HG02588 (cell line): Measurements from ENCODE around the gene AHCY.
"Not testable (repeated sequence)": the region's sequence is repeated elsewhere in the genome, so short reads cannot be mapped to it uniquely, and the experiment has no call there.

ENCODE experiments used
- ATAC-seq: cut with Tn5 transposase; IDR thresholded peaks from one replicate; pipeline ENCODE4 v1.9.1; 2021; ENCODE audit warnings: mild to moderate bottlenecking, moderate library complexity; ENCODE audit not compliant: unreplicated experiment

AHCY gene

GRCh38 chr20:34302723-34303533 lies at the start of gene AHCY:
Gene AHCY, minus strand, starts transcription at chr20:34303355. Its CDS starts 85 bp downstream, at chr20:34303270.
- ATAC-seq: peak; percentile 81

DNA sequence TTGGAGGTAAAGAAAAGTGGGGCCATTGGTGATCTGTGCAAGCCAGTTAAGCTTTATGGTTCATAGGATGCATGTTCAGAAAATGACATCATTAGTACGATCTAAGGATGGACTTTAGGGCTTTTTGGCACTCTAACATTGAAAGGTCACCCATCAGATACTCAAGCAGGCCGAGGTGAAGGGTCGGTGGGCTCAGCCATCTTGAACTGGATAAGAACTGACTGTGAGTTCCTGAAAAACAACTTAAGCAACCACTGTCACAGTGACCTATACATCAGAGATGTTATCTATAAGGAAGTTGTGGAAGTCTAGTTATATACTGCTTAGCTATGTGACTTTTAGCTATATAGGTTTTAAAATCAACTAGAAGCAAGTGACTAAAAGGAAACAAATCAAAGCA lies 46.9 kb upstream of the AHCY start:
- ATAC-seq: no peak

DNA sequence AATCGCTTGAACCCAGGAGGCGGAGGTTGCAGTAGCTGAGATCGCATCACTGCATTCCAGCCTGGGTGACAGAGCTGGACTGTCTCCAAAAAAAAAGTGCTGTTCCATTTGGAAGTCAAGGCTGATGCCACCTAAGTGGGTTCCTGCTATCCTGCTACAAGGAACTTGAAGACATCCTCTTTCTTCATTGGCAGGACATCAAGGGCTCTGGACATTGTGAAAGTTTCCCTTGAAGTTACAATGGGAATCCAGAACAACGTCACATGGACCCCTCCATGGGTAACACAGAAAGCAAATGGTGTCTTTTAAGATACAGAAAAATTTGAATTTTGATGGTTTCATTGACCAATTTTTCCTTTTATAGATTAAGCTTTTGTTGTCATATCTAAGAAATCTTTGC lies 44.4 kb upstream of the AHCY start:
- ATAC-seq: no peak

GRCh38 chr20:34346533-34346865 lies 43.3 kb upstream of the AHCY start:
- not testable (repeated sequence) for ATAC-seq

GRCh38 chr20:34345839-34346532 lies 42.8 kb upstream of the AHCY start:
- not testable (repeated sequence) for ATAC-seq

GRCh38 chr20:34345402-34345736 lies 42.2 kb upstream of the AHCY start:
- no peak for ATAC-seq

DNA sequence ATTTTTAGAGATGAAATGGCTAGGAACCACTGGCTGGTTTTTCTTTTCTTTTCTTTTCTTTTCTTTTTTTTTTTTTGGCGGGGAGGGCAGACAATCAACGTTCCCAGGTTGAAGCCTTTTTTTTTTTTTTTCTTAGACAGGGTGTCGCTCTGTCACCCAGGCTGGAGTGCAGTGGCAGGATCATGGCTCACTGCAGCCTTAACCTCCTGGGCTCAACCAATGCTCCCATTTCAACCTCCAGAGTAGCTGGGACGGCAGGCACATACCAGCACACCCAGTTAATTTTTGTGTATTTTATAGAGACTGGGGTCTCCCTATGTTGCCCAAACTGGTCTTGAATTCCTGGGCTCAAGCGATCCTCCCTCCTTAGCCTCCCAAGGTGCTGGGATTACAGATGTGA lies 41.1 kb upstream of the AHCY start:
- no peak for ATAC-seq

- no peak for ATAC-seq
Observed at GRCh38 chr20:34343458-34344211, 40.5 kb upstream of the AHCY start.

DNA sequence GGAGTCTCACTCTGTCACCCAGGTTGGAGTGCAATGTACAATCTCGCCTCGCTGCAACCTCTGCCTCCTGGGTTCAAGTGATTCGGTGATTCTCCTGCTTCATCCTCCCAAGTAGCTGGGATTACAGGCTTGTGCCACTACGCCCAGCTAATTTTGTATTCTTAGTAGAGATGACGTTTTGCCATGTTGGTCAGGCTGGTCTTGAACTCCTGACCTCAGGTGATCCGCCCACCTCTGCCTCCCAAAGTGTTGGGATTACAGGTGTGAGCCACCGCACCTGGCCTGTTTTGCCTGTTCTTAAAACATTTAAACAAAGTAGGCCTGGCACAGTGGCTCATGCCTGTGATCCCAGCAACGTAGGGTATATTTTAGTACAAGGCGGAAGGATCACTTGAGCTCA lies 38.0 kb upstream of the AHCY start:
- not testable (repeated sequence) for ATAC-seq

DNA sequence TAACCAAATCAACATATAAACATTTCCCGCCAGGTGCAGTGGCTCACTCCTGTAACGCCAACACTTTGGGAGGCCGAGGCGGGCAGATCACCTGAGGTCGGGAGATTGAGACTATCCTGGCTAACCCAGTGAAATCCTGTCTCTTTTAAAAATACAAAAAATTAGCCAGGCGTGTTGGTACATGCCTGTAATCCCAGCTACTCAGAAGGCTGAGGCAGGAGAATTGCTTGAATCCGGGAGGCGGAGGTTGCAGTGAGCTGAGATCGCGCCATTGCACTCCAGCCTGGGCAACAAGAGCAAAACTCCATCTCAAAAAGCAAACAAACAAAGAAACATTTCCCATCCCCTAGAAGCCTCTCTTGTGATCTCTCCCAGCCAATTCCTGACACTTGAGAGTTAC lies 37.6 kb upstream of the AHCY start:
- not testable (repeated sequence) for ATAC-seq

DNA sequence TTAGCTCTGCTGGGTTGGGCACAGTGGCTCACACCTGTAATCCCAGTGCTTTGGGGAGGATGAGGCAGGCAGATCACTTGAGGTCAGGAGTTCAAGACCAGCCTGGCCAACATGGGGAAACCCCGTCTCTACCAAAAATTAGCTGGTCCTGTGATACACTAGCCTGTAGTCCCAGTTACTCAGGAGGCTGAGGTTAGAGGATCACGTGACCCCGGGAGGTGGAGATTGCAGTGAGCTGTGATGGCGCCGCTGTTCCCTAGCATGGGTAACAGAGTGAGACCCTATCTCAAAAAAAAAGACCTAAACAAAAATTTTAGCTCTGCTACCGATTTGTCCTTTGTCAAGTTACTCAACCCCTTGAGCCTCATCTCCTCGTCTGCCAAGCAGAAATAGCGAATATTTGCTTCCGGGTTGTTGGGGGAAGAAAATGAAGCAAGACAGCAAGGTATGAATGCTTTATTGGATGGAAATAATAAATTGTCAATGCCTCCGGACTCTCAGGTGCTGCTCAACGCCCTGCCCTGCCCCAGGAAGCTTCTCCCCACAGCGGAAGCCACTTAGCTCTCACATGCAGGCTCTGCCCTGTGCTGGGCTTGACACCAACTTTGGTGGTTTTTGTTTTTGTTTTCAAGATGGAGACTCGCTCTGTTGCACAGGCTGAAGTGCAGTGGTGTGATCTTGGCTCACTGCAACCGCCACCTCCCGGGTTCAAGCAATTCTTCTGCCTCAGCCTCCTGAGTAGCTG lies 35.0 kb upstream of the AHCY start:
- ATAC-seq: no peak

- ATAC-seq: no peak
Observed at GRCh38 chr20:34337544-34337943, 34.4 kb upstream of the AHCY start.

- ATAC-seq: no peak
Observed at GRCh38 chr20:34334654-34335407, 31.7 kb upstream of the AHCY start.

- ATAC-seq: no peak
Observed at GRCh38 chr20:34333786-34334185, 30.6 kb upstream of the AHCY start.

DNA sequence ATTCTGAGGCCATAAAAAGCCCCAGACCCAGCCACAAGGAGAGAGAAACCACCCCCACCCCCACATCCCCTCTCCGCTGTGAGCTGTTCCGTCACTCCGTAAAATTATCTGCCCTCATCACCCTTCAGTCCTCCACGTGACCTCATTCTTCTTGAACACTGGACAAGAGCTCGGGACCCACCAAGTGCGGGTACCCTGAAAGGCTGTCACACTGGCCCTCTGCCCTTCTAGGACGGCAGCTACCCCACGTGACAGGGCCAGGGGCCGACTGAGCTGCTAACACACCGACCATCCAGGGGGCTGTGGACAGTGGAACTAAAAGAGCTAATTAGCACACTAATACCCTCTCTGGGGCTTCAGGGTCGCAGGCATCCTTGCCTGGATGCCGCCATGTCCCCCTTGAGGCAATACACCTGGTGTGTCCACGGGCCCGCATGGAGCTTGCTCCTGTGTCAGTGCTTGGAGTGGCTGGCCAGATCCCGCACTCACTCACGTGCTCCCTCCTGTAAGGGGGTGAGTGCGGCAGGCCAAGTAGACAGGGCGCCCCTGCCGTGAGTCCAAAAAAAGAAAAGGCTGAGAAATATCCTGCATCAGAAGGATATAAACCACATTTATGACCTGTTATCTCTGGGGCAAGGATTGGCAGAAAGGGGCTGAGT lies 29.2 kb upstream of the AHCY start:
- ATAC-seq: no peak

- no peak for ATAC-seq
Observed at GRCh38 chr20:34331838-34332237, 28.7 kb upstream of the AHCY start.

DNA sequence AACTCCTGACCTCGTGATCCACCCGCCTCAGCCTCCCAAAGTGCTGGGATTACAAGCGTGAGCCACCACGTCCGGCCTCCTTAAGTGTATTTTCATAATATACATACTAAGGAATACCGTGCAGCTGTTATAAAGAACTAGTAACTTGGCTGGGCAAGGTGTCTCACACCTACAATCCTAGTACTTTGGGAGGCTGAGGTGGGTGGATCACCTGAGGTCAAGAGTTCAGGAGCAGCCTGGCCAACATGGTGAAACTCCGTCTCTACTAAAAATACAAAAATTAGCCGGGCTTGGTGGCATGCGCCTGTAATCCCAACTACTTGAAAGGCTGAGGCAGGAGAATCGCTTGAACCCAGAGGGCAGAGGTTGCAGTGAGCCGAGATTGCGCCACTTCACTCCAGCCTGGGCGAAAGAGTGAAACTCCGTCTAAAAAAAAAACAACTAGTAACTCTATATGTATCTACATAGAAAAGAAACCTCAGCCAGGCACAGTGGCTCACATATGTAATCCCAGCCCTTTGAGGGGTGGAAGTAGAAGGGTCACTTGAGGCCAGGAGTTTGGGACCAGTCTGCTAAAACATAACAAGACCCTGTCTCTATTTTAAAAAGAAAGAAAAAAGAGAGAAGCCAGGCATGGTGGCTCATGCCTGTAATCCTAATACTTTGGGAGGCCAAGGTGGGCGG lies 27.8 kb upstream of the AHCY start:
- ATAC-seq: not testable (repeated sequence)

GRCh38 chr20:34328928-34329677 lies 25.9 kb upstream of the AHCY start:
- no peak for ATAC-seq

- not testable (repeated sequence) for ATAC-seq
Observed at GRCh38 chr20:34328207-34328606, 25.1 kb upstream of the AHCY start.
